Esophagus (tissue), 2 donors: ENCODE results near the gene CBX6. TPM values are rescaled to one million over a fixed set of nuclear protein-coding genes. Genes with fewer than 3 reads are reported as not detected.
"Not testable (repeated sequence)": the region's sequence is repeated elsewhere in the genome, so short reads cannot be mapped to it uniquely, and the experiment has no call there.

Experiments used
- H3K27ac ChIP-seq, 2 donors: one replicate each; pipeline ENCODE4 v1.5.1; 2013; ENCODE audit warnings: low read depth in 2 of 2, mild to moderate bottlenecking in 2 of 2, inconsistent platforms in 1 of 2, low read length in 1 of 2, moderate library complexity in 1 of 2
- H3K27me3 ChIP-seq, 2 donors: one replicate each; pipeline ENCODE4 v1.6.1; 2013; ENCODE audit warnings: low read length in 2 of 2, control low read depth in 1 of 2, mild to moderate bottlenecking in 1 of 2; ENCODE audit not compliant: insufficient read depth in 2 of 2, control insufficient read depth in 1 of 2
- H3K36me3 ChIP-seq, 2 donors: one replicate each; pipeline ENCODE4 v1.6.1; 2013; ENCODE audit warnings: low read length in 1 of 2; ENCODE audit not compliant: control insufficient read depth in 2 of 2, insufficient read depth in 2 of 2
- H3K4me1 ChIP-seq, 2 donors: one replicate each; pipeline ENCODE4 v1.6.1; 2013; ENCODE audit warnings: low read length in 1 of 2; ENCODE audit not compliant: control insufficient read depth in 2 of 2, insufficient read depth in 2 of 2
- H3K4me3 ChIP-seq, 2 donors: one replicate each; pipeline ENCODE4 v1.5.1; 2013; ENCODE audit warnings: low read length in 2 of 2, mild to moderate bottlenecking in 2 of 2, low read depth in 1 of 2, moderate library complexity in 1 of 2
- H3K9me3 ChIP-seq, 2 donors: one replicate each; pipeline ENCODE4 v1.6.1; 2013; ENCODE audit warnings: mild to moderate bottlenecking in 2 of 2, low read depth in 1 of 2, low read length in 1 of 2, moderate library complexity in 1 of 2; ENCODE audit not compliant: control insufficient read depth in 2 of 2, insufficient read depth in 1 of 2
- WGBS, 2 donors: extraction: QIAGEN DNeasy Blood & Tissue Kit; methylation state at CpG; one replicate each; pipeline ENCODE4 v1.1.7; 2013; 5-methylcytosine and 5-hydroxymethylcytosine counted together
- polyA plus RNA-seq, 2 donors: library from polyadenylated mRNA; stranded (reverse); fragments of 200-250 nt; gene quantifications; one replicate each; pipeline ENCODE4 v1.2.3, GENCODE V29; 2013
- donor health status: healthy with polysubstance abuse.
- donor health status: Bipolar disorder and iron deficiency.

CBX6 gene
- 1 to 10 TPM; 6.4 to 8.5 TPM for polyA plus RNA-seq

- H3K27ac ChIP-seq: peak within 1 kb of the TSS; percentile 88 to 95
- H3K27me3 ChIP-seq: no peaks in the 10 kb centered on the region
- no peaks in the 10 kb centered on the region for H3K36me3 ChIP-seq
- H3K9me3 ChIP-seq: no peaks in the 10 kb centered on the region
- no peaks in the 10 kb centered on the region for H3K4me1 ChIP-seq
- H3K4me3 ChIP-seq: peak within 1 kb of the TSS; percentile 63 to 74
- WGBS, 2 donors: 0% methylated on average over 49 to 73 of the region's 73 CpGs
Measured at GRCh38 chr22:38872172-38872830, at the start of gene CBX6. Gene CBX6, minus strand, starts transcription at chr22:38872216. Its CDS starts 26 bp downstream, at chr22:38872190.

- H3K4me1 ChIP-seq: peaks cover 0 to 6% of the 10 kb centered on the region in 2 donors
- H3K36me3 ChIP-seq: no peaks in the 10 kb centered on the region
- H3K27ac ChIP-seq: no peak overlapping the region
- H3K9me3 ChIP-seq: no peaks in the 10 kb centered on the region
- no peak overlapping the region for H3K4me3 ChIP-seq
- WGBS, 2 donors: 62 to 77% methylated on average over 4 of the region's 4 CpGs
- no peaks in the 10 kb centered on the region for H3K27me3 ChIP-seq
Measured at GRCh38 chr22:38921806-38922205, 49.8 kb upstream of the CBX6 start.

GRCh38 chr22:38921120-38921519 lies 49.1 kb upstream of the CBX6 start:
- Histone ChIP-seq H3K27me3 (no peaks in the 10 kb centered on the region), H3K27ac (no peak overlapping the region), H3K9me3 (no peaks in the 10 kb centered on the region), H3K36me3 (no peaks in the 10 kb centered on the region), H3K4me1 (peaks cover 0 to 6% of the 10 kb centered on the region in 2 donors), H3K4me3 (no peak overlapping the region)
- 33% methylated on average over 6 of the region's 6 CpGs for WGBS, 2 donors

- H3K9me3 ChIP-seq: no peaks in the 10 kb centered on the region
- 86 to 92% methylated on average over 1 of the region's 1 CpG for WGBS, 2 donors
- H3K36me3 ChIP-seq: no peaks in the 10 kb centered on the region
- H3K27me3 ChIP-seq: no peaks in the 10 kb centered on the region
- no peak overlapping the region for H3K4me3 ChIP-seq
- peaks cover 0 to 4% of the 10 kb centered on the region in 2 donors for H3K4me1 ChIP-seq
- H3K27ac ChIP-seq: no peak overlapping the region
Measured at GRCh38 chr22:38919631-38920190, 47.7 kb upstream of the CBX6 start.

GRCh38 chr22:38911434-38911833 lies 39.4 kb upstream of the CBX6 start:
- H3K27me3 ChIP-seq: no peaks in the 10 kb centered on the region
- no peaks in the 10 kb centered on the region for H3K4me1 ChIP-seq
- no peak overlapping the region for H3K27ac ChIP-seq
- no peaks in the 10 kb centered on the region for H3K36me3 ChIP-seq
- H3K9me3 ChIP-seq: no peaks in the 10 kb centered on the region
- 66 to 72% methylated on average over 1 of the region's 1 CpG for WGBS, 2 donors
- H3K4me3 ChIP-seq: no peak overlapping the region

GRCh38 chr22:38907767-38908166 lies 35.8 kb upstream of the CBX6 start:
- Histone ChIP-seq H3K4me3 (no peak overlapping the region), H3K27me3 (no peaks in the 10 kb centered on the region), H3K27ac (no peak overlapping the region), H3K4me1 (no peaks in the 10 kb centered on the region), H3K9me3 (no peaks in the 10 kb centered on the region), H3K36me3 (no peaks in the 10 kb centered on the region)
- 72 to 84% methylated on average over 2 of the region's 2 CpGs for WGBS, 2 donors

GRCh38 chr22:38906052-38906451 lies 34.0 kb upstream of the CBX6 start:
- H3K4me3 ChIP-seq: no peak overlapping the region
- no peaks in the 10 kb centered on the region for H3K36me3 ChIP-seq
- WGBS, 2 donors: 77 to 85% methylated on average over 3 of the region's 3 CpGs

GRCh38 chr22:38904052-38904617 lies 32.1 kb upstream of the CBX6 start:
- H3K4me3 ChIP-seq, H3K36me3 ChIP-seq, H3K9me3 ChIP-seq, H3K27ac ChIP-seq, H3K27me3 ChIP-seq, H3K4me1 ChIP-seq: not testable (repeated sequence)
- WGBS, 2 donors: 46 to 66% methylated on average over 5 of the region's 5 CpGs

More at GRCh38 chr22:38906052-38906451, 34.0 kb upstream of the CBX6 start:
- Histone ChIP-seq H3K4me1 (no peaks in the 10 kb centered on the region), H3K27me3 (no peaks in the 10 kb centered on the region), H3K27ac (no peak overlapping the region), H3K9me3 (peaks cover 0 to 3% of the 10 kb centered on the region in 2 donors)

- no peaks in the 10 kb centered on the region for H3K27me3 ChIP-seq
- H3K9me3 ChIP-seq: peaks cover 0 to 3% of the 10 kb centered on the region in 2 donors
- WGBS, 2 donors: 74 to 78% methylated on average over 5 of the region's 5 CpGs
- no peaks in the 10 kb centered on the region for H3K36me3 ChIP-seq
- H3K4me3 ChIP-seq: no peak overlapping the region
- no peak overlapping the region for H3K27ac ChIP-seq
- H3K4me1 ChIP-seq: no peaks in the 10 kb centered on the region
Measured at GRCh38 chr22:38901111-38901641, 29.2 kb upstream of the CBX6 start.
